Activated CD4-positive, alpha-beta T cell treated with anti-CD3 and anti-CD28 coated beads for 4 hours (primary cell): ENCODE measurements around the gene TKT.
"Not testable (repeated sequence)": the region's sequence is repeated elsewhere in the genome, so short reads cannot be mapped to it uniquely, and the experiment has no call there.

ENCODE experiments used
- DNase-seq, 2 donors: peaks; one replicate each; pipeline ENCODE4 v3.0.0-alpha.2; 2020

Gene TKT

DNA sequence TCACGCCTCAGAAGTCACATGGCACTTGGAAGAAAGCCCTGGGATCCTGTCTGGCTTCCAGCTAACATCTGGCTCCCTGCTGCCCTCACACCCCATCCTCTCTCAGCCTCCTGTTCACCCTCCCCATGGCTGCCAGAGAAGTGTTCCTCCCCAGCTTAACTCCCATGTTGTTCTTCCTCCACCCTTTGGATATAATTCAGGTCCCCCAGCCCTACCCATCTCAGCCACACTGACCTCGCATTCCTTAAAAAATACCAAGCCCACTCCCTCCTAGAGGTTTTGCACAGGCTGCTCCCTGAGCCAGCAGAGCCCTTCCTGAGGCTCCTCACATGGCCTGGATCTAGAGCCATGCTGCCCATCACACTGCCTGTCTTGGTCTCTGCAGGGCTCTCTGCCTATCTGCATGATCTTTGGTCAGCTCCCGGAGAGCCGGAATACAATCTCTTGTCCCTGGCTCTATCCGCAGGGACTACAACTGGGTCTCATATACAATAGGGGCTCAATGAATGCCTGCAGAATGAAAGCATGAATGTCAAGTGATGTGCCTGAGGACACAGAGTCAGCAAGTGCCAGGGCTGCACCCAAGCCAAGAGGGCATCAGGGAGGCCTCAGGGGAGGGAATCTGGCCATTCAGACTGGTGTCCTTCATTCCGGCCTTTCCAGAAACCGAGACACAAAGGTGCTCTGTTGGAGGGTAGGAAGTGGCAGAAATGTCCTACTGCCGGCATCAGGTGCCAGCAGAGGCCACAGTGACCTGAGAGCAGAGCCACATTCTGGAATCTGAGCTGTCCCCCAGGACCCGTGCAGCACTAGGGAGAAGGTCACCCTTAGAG is 3.8 kb upstream of the TKT start:
- DNase-seq, result no peak

DNA sequence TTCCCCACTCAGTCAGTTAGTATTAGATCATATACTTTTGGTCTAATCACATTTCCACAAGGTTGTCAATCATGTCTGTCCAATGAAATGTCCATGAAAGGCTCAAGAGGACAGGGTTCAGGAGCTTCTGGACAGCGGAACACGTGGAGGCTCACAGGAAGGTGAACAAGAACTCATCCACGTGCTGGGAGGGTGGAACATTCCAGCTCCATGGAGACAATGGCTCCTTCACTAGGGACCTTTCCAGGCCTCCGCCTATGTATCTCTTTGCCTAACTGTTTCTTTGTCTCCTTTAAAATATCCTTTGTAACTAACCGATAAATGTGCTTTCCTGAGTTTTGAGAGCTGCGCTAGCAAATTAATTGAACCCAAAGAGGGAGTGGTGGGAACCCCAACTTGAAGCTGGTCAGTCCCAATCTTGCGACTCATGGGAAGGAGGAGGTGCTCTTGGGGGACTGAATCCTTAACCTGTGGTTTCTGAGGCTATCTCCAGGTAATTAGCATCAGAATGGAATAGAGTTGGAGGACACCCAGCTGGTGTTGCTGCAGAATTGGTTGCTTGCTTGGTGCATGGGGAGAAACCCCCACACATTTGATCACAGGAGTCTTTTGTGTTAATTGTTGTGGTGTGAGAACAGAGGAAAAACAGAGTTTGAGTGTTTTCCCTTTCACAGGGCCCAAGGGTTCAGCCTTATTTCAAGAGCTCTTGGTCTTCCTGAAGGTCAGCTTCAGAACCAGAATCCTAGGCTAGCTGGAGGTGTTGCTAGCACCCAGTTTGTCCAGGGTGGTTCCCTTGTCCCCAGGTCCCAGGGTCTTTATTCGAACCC is 3.0 kb upstream of the TKT start:
- DNase-seq, result no peak

DNA sequence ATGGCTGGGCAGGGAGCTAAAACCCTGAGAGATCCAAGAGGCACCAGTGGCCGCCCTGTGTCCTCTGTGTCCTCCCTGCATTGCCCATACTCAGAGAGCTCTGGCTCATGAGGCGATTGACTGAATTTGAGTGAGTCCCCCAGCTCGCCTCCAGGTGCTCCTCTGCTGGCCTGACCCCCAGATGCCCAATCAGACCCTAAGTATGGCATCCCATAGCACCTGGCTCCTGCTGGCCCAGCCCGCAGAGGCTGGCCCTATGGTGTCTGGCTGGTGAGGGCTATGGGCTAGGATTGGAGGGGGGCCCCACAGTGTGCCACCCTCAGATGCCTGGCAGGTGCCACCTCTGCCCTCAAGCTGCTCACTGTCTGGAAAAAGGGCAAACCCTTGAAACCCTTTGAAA is 1.6 kb upstream of the TKT start:
- DNase-seq, result no peak

DNA sequence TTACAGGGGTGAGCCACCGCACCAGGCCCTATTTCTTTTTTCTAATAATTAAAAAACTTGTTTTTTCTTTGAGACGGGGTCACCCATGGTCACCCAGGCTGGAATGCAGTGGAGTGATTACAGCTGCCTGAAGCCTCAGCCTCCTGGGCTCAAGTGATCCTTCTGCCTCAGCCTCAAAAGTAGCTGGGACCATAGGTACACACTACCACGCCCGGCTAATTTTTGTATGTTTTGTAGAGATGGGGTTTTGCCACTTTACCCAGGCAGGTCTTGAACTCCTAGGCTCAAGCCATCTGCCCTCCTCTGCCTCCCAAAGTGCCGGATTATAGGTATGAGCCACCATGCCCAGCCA is 858 bp upstream of the TKT start:
- DNase-seq, result no peak

DNA sequence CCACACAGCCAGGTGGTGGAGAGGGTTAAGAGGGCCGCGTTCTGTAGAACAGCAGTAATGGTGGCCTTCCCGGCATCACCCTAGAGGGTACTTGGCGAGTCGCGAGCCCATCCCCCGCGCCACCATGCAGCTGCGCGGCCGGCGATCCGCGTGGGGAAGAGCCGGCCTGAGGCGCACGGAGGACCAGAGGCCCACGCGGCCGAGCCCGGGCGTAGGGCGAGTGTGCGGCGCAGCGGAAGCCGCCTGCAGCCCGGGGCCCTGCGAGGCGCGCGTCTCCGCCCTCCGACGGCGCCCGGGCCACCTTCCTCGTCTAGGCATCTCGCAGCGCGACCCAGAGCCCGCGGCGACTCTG is 423 bp downstream of the TKT start:
- peak; percentile 41 to 45 for DNase-seq

DNA sequence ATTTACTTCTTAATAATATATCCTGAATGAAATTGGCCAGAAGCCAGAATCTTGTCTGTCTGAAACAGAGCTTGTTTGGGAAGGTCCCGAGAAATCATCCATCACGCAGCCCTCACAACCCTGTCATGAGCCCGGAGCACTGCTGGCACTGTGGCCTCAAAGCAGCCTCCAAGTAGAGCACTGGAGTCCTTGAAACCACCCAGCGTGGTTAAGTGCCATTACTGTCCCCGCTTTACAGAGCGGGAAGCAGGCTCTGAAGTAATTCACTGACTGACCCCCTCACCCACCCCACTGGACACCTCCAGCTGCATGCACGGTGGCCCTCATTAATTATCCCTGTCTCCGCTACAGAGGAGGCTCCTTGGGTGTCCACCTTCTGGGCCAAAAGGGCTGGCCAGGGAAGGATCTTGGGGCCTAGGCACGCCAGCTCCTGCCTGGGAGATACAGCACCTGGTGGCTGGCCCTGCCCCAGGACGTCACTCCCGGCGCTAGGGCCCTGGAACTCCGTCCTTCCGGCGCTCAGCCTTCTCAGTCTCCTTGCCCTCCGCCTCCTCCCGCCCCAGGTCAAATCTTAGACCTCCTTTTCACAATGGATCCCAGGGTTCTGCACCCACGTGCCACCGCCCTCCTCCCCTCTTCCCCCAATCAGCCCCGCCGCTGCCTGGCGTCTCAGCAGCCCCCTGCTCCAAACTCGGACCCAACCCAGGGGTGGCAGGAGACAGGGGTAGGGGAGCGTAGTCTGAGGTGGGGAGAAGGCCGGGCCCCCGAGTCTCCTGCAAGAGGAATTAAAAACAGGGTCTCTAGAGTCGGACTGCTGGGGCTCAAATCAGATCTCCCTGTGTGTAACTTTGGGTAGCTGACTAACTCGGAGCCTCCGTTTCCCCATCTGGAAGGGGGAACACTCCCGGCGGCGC is 1.1 kb downstream of the TKT start:
- DNase-seq, result peak; percentile 34 to 38

DNA sequence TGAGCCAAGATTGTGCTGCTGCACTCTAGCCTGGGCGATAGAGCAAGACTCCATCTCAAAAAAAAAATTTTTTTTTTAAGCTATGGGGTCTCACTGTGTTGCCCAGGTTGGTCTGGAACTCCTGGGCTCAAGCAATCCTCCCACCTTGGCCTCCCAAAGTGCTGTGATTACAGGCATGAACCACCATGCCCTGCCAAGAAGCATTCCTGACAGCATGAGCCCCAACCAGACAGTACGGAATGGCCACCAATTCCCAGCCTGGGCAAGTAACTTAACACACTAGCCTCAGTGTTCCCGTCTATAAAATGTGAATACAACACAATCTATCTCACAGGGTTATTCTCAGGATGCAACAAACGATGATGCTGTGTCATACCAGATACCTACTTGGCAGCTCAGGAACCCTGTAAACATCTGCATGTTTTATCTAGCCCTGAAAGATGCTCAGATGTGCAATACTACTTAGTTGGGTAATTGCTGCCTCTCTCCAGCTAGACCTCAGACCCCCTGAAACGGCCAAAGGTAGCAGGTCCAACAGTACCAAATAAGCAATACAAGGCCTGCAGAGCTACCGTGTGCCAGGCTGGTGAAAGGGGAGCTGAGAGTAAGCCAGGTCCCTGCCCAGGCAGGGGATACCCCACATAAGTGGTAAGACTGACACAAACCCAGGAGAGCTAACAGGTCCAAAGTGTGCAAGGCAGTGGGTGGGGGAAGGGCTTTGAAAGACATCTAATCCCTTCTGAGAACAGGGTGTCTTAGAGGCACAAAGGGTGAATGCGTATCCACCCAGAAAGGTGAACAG is 1.9 kb downstream of the TKT start:
- DNase-seq, result no peak

DNA sequence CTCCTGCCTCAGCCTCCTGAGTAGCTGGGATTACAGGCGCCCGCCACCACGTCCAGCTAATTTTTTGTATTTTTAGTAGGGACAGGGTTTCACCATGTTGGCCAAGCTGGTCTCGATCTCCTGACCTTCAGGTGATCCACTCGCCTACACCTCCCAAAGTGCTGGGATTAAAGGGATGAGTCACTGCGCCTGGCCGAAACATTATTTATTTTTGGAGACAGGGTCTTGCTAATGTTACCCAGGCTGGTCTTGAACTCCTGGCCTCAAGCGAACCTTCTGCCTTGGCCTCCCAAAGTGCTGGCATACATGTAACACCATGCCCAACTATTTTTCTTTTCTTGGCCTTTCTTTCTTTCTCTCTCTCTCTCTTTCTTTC is 2.9 kb downstream of the TKT start:
- DNase-seq, result not testable (repeated sequence)

DNA sequence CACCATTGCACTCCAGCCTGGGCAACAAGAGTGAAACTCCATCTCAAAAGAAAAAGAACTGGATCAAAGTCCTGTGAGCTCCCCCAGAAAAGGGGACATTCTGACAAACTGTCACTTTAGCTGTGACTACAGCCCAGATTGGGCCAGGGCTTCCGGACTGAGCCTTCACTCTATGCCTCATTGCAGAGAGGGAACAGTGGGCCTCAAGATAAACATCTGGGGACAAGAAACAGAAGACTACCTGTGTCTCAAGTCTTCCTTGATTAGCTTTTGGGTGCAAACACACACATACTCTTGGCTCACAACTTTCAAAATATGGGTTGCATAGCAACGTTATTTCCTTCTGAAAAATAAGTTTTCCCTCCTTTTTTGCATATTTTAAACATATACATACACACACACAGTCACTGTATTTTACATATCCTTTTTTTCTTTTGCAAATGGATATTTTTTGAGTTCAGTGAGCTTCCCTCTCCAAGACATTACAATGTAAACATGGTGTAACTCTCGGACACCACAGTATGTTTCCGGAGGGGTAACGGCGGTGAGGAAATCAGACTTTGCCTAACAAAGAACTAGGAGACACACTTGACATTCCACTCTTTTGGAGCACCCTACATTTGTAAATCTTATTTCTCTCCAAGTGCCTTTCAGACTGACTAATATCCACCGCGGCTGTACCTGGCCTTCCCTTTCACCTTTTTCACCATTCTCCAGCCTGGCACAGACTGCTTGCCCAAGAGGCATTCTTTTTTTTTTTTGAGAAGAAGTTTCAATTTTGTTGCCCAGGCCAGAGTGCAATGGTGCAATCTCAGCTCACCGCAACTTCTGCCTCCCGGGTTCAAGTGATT is 3.5 kb downstream of the TKT start:
- no peak for DNase-seq

DNA sequence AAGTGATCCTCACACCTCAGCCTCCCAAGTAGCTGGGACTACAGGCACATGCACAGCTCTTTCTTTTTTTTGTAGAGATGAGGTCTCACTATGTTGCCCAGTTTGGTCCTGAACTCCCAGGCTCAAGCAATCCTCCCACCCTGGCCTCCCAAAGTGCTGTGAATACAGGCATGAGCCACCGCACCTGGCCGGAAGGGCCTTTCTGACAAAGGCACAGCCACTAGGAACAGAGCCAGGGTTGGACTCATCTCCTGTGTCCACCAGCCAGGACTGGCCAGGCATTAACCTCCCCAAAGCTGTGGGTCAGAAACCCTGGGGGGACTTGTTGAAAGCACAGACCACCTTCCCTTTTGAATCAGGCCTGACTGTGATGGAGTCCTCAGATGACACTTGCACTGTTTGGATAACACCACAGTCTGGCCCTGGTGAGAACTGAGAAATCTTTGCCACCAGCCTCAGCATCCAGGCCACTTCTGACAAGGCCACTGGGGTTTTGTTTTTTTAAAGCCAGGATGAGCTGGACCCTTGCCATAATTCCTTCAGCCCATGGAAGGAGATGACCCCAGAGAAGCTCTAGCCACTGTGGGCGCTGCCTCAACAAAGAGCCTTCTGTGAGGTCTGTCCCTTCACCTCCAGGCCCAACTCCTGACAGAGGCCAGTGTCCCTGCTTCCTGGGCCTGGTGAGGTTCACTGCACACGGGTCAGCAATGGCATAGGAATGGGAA is 4.8 kb downstream of the TKT start:
- DNase-seq, result no peak

DNA sequence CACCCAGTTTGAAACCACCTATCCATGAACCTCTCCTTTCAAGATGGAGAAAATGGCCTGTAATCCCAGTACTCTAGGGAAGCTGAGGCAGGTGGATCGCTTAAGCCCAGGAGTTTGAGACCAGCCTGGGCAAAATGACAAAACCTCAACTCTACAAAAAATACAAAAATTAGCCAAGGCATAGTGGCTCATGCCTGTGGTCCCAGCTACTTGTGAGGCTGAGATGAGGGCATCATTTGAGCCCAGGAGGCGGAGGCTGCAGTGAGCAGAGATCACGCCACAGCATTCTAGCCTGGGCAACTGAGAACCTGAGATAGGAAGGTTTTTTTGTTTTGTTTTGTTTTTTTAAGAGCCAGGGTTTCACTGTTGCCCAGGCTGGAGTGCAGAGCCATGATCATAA is 5.4 kb downstream of the TKT start:
- no peak for DNase-seq

DNA sequence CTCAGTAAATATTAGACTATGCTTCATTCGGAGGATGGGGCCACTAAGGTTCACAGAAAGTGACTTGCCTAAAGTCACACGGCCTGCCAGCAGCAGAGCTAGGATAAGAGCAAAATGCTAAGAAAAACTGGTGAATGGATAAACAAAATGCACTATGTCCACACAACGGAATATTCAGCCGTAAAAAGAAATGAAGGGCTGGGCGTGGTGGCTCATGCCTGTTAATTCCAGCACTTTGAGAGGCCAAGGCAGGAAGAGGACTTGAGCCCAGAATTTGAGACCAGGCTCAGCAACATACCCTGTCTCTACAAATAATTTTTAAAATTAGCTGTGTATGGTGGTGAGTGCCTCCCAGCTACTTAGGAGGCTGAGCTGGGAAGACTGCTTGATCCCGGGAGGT is 7.7 kb downstream of the TKT start:
- DNase-seq, result no peak

DNA sequence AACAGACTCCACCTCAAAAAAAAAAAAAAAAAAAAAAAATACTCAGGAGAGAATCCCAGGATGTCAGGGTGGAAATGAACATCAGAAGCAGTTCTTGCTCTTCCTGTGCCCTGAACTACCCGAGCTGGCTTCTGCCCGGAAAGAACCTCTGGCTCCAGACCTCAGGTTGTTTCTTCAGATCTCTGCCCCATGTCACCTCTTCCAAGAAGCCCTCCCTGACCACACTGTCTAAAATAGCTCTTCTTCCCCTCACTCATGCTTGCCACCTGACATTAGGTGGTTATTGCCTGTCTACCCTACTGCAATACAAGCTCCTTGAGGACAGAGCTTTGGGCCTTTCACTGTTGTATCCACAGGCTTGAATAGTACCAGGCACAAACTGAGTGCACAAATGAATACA is 8.2 kb downstream of the TKT start:
- DNase-seq, result no peak

DNA sequence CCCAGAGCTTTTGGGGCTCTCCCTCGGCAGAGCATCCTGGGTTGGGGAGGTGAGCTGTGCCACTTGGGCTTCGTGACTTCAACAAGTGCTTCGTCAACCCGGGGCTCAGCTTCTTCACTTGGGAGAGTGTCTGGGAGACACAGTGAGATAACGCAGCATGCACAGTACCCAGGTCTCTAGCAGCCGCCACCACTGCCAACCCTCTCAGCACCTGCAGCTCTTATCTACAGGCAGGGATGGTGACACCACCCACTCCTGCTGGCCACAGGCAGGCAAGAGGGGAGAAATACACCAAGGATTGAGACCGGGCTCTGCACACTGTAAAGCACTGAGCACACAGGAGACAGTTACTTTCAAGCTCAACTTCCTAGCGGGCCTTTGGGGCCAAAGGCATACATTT is 11.6 kb downstream of the TKT start:
- DNase-seq, result no peak

DNA sequence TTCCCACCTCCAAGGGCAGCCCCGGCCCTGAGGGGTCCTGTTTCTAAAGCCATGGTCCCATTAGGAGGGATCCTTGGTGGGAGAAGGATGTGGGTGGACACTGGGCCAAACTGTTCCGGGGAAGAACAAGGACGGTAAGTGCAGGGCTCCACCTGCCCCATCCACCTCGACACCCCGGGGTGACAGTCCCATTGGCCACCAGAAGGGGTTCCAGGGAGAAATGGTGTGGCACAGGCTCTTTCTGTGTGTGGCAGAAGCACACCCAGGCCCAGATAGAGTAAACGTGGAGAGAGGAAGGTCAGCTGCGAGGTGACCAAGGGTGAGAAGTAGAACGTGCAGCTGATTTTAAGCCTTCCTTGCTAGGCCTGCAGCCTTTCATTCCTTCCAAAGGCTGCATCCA is 12.0 kb downstream of the TKT start:
- no peak for DNase-seq

DNA sequence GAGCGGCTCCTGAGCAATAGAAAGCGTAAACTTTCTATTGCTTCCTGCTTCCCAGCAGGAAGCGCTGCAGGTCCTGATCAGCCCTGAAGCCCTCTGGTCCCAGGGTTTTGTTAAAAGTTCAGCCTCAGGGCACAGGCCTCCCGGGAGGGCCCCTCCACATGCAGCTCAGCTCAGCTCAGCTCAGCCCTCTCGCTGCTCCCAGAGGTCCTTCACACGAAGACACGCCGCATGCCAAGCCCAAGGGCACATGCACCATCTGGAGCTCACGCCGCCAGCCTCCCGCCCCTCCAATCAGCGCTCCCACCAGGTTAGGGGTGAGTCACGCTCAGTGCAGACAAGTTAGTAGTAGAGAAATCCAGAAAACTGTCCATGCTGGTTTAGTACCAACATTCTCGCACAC is 12.7 kb downstream of the TKT start:
- DNase-seq, result no peak

DNA sequence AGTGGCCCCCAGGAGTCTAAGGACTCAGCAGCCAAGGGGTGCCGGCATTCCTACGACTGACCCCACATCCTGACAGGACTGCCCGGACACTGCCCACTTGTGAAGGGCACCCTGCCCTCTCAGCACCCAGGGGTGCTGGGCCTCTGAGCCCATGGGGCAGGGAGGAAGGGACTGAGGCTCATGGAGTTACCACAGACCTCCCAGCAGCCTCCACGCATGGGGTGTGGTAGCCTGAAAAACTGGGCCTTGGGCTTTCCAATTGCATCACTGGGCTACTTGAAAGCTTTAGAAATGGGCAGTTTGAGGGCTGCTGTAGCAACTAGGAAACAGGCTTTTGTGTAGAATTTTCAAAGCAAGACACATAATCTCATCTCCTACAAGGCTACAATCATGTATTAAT is 13.2 kb downstream of the TKT start:
- DNase-seq, result no peak

DNA sequence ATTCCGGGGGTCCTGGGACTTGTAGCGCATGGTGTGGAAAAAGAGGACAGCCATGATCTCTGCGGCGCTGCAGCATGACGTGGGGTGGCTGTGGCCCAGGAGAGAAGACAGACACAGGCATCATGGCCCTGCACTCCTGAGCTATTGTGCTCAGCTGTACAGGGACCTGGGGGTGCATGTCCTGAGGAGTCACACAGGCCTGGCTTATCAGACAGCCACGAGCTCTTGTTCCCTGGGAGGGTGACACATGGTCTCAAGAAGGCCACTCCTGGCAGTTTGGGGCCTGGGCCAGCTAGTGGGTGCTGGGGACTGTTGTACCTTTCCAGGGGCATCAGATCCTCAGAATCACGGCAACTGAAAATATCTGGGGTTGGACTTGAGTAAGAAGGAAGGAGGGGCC is 13.7 kb downstream of the TKT start:
- DNase-seq, result no peak

DNA sequence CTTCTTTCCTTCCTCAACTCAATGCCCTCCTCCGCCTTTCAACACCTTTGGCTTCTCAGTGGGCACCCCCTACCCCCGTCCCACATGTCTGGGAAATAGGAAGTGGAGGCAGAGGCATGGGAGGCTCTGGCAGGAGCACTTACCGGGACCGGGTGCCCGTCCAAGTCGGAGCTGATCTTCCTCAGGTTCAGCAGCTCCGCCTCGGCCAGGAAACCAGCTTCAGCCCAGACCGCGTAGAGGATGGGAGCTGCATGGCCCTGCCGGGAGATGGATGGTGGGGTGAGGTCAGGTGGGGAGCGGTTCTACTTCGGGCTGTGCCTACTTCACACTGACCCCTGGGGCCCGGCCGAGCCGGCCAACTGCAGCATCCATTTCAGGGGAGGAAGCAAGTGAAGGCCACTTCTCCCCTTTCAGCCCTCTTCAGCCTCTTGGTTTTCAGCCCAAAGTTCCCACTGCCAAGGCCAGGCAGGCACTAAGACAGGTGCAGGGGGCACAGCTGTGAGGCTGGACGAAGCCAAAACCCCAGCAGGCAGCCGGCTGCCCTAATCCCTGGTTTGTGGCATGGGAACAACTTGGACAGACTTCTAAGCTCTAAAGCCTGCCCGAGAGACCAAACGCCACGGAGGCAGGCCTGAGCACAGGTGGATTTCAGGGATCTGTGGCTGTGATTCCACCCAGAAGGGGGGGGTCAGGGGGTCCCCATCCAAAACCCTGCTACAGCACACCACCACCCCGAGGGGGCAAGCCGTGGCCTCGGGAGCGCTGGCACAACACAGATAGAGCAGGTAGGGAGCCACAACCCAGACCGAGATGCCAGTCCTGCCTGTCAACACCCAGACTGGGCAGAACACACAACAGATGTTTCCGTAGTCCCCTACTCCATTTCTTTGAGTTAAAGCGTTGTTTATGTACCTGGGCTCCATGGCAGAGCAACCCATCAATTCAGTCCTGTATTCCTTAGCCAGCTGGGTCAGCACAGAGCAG is 14.5 kb downstream of the TKT start:
- no peak for DNase-seq

DNA sequence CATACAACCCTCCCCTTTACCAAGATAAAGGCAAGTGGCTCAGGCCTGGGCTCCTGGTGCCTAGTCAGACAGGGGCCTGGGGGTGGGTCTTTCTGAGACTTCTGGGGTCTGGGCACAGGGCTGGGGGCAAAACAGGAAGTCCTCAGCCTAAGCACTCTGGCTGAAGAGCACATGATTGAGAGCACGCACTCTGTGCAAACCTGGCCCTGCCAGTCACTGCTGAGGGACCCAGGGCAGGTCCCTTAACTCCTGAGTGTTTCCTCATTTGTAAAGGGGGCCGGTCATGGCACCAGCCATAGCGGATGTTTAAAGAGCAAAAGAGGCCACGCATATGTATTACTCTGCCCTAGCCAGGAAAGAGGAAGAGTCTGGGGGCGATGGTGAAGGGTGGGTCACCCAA is 16.0 kb downstream of the TKT start:
- no peak for DNase-seq
